HG02852 (cell line): Measurements from ENCODE around the gene EGFR.

Source experiments
- ATAC-seq: cut with Tn5 transposase; IDR thresholded peaks from one replicate; pipeline ENCODE4 v1.9.1; 2021; ENCODE audit warnings: mild to moderate bottlenecking, moderate library complexity; ENCODE audit not compliant: unreplicated experiment

Gene EGFR

GRCh38 chr7:55142919-55143600 lies 124.2 kb downstream of the EGFR start:
- ATAC-seq: no peak

GRCh38 chr7:55144333-55145317 lies 125.8 kb downstream of the EGFR start:
- ATAC-seq: no peak

GRCh38 chr7:55145606-55146005 lies 126.8 kb downstream of the EGFR start:
- ATAC-seq: no peak

GRCh38 chr7:55147101-55147500 lies 128.3 kb downstream of the EGFR start:
- ATAC-seq: no peak

- no peak for ATAC-seq
Measured at GRCh38 chr7:55147736-55148135, 128.9 kb downstream of the EGFR start.

- no peak for ATAC-seq
Measured at GRCh38 chr7:55148571-55148970, 129.8 kb downstream of the EGFR start.

- no peak for ATAC-seq
Measured at GRCh38 chr7:55149001-55149400, 130.2 kb downstream of the EGFR start.

GRCh38 chr7:55150166-55150565 lies 131.3 kb downstream of the EGFR start:
- ATAC-seq: no peak

- ATAC-seq: no peak
Measured at GRCh38 chr7:55150709-55151451, 132.1 kb downstream of the EGFR start.

GRCh38 chr7:55152516-55152915 lies 133.7 kb downstream of the EGFR start:
- ATAC-seq: no peak

GRCh38 chr7:55154096-55154495 lies 135.3 kb downstream of the EGFR start:
- no peak for ATAC-seq

GRCh38 chr7:55155351-55156117 lies 136.7 kb downstream of the EGFR start:
- ATAC-seq: no peak

GRCh38 chr7:55156919-55157763 lies 138.3 kb downstream of the EGFR start:
- ATAC-seq: no peak

- ATAC-seq: no peak
Measured at GRCh38 chr7:55157764-55158105, 138.9 kb downstream of the EGFR start.

- no peak for ATAC-seq
Measured at GRCh38 chr7:55158541-55159382, 139.9 kb downstream of the EGFR start.

GRCh38 chr7:55160539-55160938 lies 141.7 kb downstream of the EGFR start:
- no peak for ATAC-seq

GRCh38 chr7:55161154-55161687 lies 142.4 kb downstream of the EGFR start:
- ATAC-seq: no peak

GRCh38 chr7:55162476-55162875 lies 143.7 kb downstream of the EGFR start:
- no peak for ATAC-seq

- no peak for ATAC-seq
Measured at GRCh38 chr7:55163733-55164132, 144.9 kb downstream of the EGFR start.
